Epithelial cell of esophagus (primary cell): Measurements from ENCODE around the gene KBTBD7.
A peak's percentile ranks its signal among the peaks of the same experiment; 100 is the strongest.
"Not testable (repeated sequence)": the region's sequence is repeated elsewhere in the genome, so short reads cannot be mapped to it uniquely, and the experiment has no call there.

Experiments used
- DNase-seq: peaks from one replicate; pipeline ENCODE4 v3.0.0; 2010; ENCODE audit warnings: low read depth
- H3K4me3 ChIP-seq: 2 replicates; pipeline ENCODE4 v1.5.1; 2011; ENCODE audit warnings: mild to moderate bottlenecking, low read length, control low read depth
- CTCF ChIP-seq: IDR thresholded peaks from 2 replicates; pipeline ENCODE4 v1.5.1; 2011; ENCODE audit warnings: low read depth, mild to moderate bottlenecking, low read length, control low read depth, inconsistent platforms; ENCODE audit not compliant: insufficient read depth; ENCODE audit errors: missing control alignments

Gene KBTBD7

GRCh38 chr13:41179593-41180250 lies 14.6 kb downstream of the KBTBD7 start:
- TF ChIP-seq CTCF, result no peak
- H3K4me3 ChIP-seq, result no peak overlapping the region
- peak; percentile 74 for DNase-seq

DNA sequence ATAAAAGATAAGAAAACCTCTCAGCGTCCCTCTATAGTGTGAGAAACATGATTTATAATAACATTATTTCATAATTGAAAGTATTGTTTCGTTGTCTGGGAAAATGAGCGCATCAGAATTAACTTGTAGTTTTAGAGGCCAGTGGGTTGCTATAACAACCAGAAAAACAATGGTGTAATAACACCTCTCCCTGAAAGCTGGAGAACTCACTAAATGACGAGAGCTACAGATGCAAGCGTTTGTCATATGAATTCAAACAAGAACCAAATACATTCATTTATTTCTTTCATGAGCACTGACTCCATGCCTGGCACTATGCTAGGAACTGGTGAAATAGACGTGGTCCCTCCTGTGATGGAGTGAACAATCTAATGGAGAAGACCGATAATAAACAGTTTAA lies 16.3 kb downstream of the KBTBD7 start:
- DNase-seq, result peak; percentile 13

GRCh38 chr13:41177616-41178015 lies 16.8 kb downstream of the KBTBD7 start:
- H3K4me3 ChIP-seq, result no peak overlapping the region
- TF ChIP-seq CTCF, result no peak
- peak; percentile 38 for DNase-seq

More for the DNA sequence above, 16.3 kb downstream of the KBTBD7 start:
- TF ChIP-seq CTCF, result no peak
- no peak overlapping the region for H3K4me3 ChIP-seq

DNA sequence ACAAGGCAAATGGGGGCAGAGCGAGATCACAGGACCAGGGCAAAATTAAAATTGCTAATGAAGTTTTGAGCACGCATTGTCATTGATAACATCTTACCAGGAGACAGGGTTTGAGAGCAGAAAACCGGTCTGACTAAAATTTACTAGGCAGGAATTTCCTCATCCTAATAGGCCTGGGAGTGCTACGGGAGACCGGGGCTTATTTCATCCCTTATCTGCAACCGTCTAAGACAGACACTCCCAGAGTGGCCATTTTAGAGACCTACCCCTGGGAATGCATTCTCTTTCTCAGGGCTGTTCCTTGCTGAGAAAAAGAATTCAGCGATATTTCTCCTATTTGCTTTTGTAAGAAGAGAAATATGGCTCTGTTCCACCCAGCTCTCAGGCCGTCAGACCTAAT lies 18.8 kb downstream of the KBTBD7 start:
- not testable (repeated sequence) for DNase-seq, H3K4me3 ChIP-seq

GRCh38 chr13:41162151-41162550 lies 32.2 kb downstream of the KBTBD7 start:
- TF ChIP-seq CTCF, result no peak

DNA sequence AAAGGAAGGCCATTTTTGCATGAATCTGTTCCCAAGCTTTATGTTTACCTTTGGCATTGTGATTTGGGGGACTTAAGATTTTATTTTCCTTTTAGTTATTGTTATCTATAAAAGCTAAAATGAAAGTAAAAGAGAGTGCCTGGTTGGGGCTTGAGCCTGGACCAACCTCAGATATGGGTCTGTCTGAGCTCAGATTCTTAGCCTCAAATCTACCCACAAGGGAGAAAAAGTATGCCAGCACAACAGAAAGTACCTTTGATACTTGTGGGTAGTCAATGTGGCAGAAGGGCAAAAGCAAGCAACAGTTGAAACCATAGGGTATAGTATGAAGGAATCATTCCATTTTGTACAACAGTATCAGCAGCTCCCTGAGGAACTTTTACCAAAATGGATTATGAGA lies 35.2 kb downstream of the KBTBD7 start:
- no peak for DNase-seq
- no peak overlapping the region for H3K4me3 ChIP-seq
- no peak for TF ChIP-seq CTCF

More at GRCh38 chr13:41162151-41162550, 32.2 kb downstream of the KBTBD7 start:
- DNase-seq, result no peak
- H3K4me3 ChIP-seq, result no peak overlapping the region

DNA sequence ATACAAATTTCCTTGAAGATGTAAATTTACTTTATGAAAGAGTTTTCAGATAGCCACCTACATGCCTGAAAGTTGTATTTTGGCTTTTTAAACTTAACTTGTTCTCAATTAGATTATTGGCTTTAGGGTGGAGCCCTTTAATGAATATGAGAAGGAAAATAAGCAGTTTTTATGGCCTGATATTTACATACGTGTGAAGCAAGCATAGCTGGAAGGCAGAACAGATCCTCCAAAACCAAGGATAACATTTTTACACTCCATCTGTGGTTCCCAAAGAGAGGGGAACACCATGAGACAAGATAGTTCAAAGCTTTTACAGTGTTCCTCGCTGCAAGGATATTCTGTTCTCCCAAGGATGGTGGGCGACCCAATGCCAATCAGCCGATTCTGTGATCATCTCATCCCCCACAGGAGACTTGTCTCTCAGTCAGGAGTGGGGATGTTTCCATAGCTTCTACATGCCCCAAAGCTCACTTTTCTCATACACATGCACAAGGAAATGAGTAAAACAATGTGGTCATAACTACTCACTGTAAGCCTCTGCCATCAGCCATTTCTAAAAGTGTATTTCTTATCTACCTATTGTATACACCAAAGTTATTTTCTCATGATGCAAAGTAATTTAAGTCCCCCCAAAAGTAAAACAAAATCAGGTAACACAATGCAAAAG lies 37.2 kb downstream of the KBTBD7 start:
- DNase-seq, result no peak

More for the DNA sequence above, 37.2 kb downstream of the KBTBD7 start:
- no peak overlapping the region for H3K4me3 ChIP-seq
- TF ChIP-seq CTCF, result no peak
